ENCODE measurements around the gene TSEN34. TPM values are rescaled to one million over a fixed set of nuclear protein-coding genes. Genes with fewer than 3 reads are reported as not detected.

The TSEN34 gene
- total RNA-seq, result 62.9 and 76.0 TPM in 2 replicates

GRCh38 chr19:54191011-54191810 lies at the start of gene TSEN34:
Gene TSEN34 (plus strand): TSS chr19:54191308. CDS start chr19:54191365, 57 bp downstream.

GRCh38 chr19:54159352-54160181 lies 31.5 kb upstream of the TSEN34 start, which contains the start of gene LENG1:
Gene LENG1 (minus strand): TSS chr19:54159721. CDS start chr19:54159695, 26 bp downstream.

GRCh38 chr19:54172471-54173358 lies 18.4 kb upstream of the TSEN34 start, which contains the start of gene TMC4:
Gene TMC4 (minus strand): TSS chr19:54173160. CDS start chr19:54173117, 43 bp downstream.

GRCh38 chr19:54189145-54189734 lies 1.9 kb upstream of the TSEN34 start, which contains the start of gene MBOAT7:
Gene MBOAT7 (minus strand): TSS chr19:54189580. CDS start chr19:54188508, 1,072 bp downstream.

GRCh38 chr19:54222474-54223276 lies 31.6 kb downstream of the TSEN34 start, which contains the start of gene LILRB3:
Gene LILRB3 (minus strand): TSS chr19:54223007. CDS start chr19:54222976, 31 bp downstream.

GRCh38 chr19:54242646-54243045 lies 51.5 kb downstream of the TSEN34 start, which contains the start of gene LILRA6:
Gene LILRA6 (minus strand): TSS chr19:54242790.

Other genes starting within 250 kb of the TSEN34 start
- gene CACNG8, start 228.4 kb upstream of the TSEN34 start, total RNA-seq, result under 0.01 TPM in 2 replicates
- 0.11 TPM in 1 of 2 replicates, not detected in the other for gene CACNG6, start 199.7 kb upstream of the TSEN34 start, total RNA-seq
- gene VSTM1, start 127.4 kb upstream of the TSEN34 start, total RNA-seq, result not detected in 2 replicates
- gene TARM1, start 109.9 kb upstream of the TSEN34 start, total RNA-seq, result not detected in 2 replicates
- 0.22 and 0.50 TPM in 2 replicates for gene OSCAR, start 90.5 kb upstream of the TSEN34 start, total RNA-seq
- 14.0 and 14.7 TPM in 2 replicates for gene NDUFA3, start 88.5 kb upstream of the TSEN34 start, total RNA-seq
- 11.0 and 13.7 TPM in 2 replicates for gene TFPT, start 75.7 kb upstream of the TSEN34 start, total RNA-seq
- gene PRPF31, start 75.6 kb upstream of the TSEN34 start, total RNA-seq, result 45.1 and 80.0 TPM in 2 replicates
- 15.4 and 17.7 TPM in 2 replicates for gene CNOT3, start 53.5 kb upstream of the TSEN34 start, total RNA-seq
- gene LENG1, start 31.6 kb upstream of the TSEN34 start, total RNA-seq, result 7.7 and 8.0 TPM in 2 replicates
- 0.87 TPM in 1 of 2 replicates, not detected in the other for gene TMC4, start 18.1 kb upstream of the TSEN34 start, total RNA-seq
- gene MBOAT7, start 1.7 kb upstream of the TSEN34 start, total RNA-seq, result 57.2 and 59.2 TPM in 2 replicates
- 1,269 and 1,778 TPM in 2 replicates for gene RPS9, start 9.6 kb downstream of the TSEN34 start, total RNA-seq
- not detected in 2 replicates for gene LILRB3, start 31.7 kb downstream of the TSEN34 start, total RNA-seq
- gene LILRA6, start 51.5 kb downstream of the TSEN34 start, total RNA-seq, result not detected in 2 replicates
- not detected in 2 replicates for gene LILRB5, start 66.0 kb downstream of the TSEN34 start, total RNA-seq
- gene LILRB2, start 89.8 kb downstream of the TSEN34 start, total RNA-seq, result not detected in 2 replicates
- gene LILRA5, start 121.9 kb downstream of the TSEN34 start, total RNA-seq, result not detected in 2 replicates
- gene LILRA4, start 147.9 kb downstream of the TSEN34 start, total RNA-seq, result not detected in 2 replicates
- not detected in 2 replicates for gene LAIR1, start 173.6 kb downstream of the TSEN34 start, total RNA-seq
- gene TTYH1, start 224.2 kb downstream of the TSEN34 start, total RNA-seq, result not detected in 2 replicates